ENCODE results near the gene RAPGEF4.
A peak's percentile ranks its signal among the peaks of the same experiment; 100 is the strongest.

The RAPGEF4 gene

GRCh38 chr2:172777431-172777830 lies 41.8 kb downstream of the RAPGEF4 start:
- no peak overlapping the region for H3K27ac ChIP-seq
- TF ChIP-seq, protein P1, sequence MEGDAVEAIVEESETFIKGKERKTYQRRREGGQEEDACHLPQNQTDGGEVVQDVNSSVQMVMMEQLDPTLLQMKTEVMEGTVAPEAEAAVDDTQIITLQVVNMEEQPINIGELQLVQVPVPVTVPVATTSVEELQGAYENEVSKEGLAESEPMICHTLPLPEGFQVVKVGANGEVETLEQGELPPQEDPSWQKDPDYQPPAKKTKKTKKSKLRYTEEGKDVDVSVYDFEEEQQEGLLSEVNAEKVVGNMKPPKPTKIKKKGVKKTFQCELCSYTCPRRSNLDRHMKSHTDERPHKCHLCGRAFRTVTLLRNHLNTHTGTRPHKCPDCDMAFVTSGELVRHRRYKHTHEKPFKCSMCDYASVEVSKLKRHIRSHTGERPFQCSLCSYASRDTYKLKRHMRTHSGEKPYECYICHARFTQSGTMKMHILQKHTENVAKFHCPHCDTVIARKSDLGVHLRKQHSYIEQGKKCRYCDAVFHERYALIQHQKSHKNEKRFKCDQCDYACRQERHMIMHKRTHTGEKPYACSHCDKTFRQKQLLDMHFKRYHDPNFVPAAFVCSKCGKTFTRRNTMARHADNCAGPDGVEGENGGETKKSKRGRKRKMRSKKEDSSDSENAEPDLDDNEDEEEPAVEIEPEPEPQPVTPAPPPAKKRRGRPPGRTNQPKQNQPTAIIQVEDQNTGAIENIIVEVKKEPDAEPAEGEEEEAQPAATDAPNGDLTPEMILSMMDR (conservative IDR thresholded peaks at IDR 0.05; ENCODE audit: low read depth), result no peak
- CTCF ChIA-PET, result interaction anchor here (0.7 kb wide), 1 partner anchor 208 kb away, joined by 4 read pairs; no protein-coding TSS in a partner anchor
- POLR2A ChIA-PET (ENCODE audit: low non-redundant PET), result no interaction called here
- DNase-seq (ENCODE audit: low spot score), result no peak

GRCh38 chr2:172782506-172783164 lies 47.0 kb downstream of the RAPGEF4 start:
- H3K27ac ChIP-seq, result peak overlapping the region; percentile 60; the same call in 1 of the 2 replicates
- POLR2A ChIA-PET (ENCODE audit: low non-redundant PET), result no interaction called here
- CTCF ChIA-PET, result interaction anchor here (0.5 kb wide), 1 partner anchor 890 kb away, joined by 4 read pairs; no protein-coding TSS in a partner anchor
- TF ChIP-seq, protein P1 (conservative IDR thresholded peaks at IDR 0.05; ENCODE audit: low read depth), result no peak
- peak; percentile 75 for DNase-seq (ENCODE audit: low spot score)

DNA sequence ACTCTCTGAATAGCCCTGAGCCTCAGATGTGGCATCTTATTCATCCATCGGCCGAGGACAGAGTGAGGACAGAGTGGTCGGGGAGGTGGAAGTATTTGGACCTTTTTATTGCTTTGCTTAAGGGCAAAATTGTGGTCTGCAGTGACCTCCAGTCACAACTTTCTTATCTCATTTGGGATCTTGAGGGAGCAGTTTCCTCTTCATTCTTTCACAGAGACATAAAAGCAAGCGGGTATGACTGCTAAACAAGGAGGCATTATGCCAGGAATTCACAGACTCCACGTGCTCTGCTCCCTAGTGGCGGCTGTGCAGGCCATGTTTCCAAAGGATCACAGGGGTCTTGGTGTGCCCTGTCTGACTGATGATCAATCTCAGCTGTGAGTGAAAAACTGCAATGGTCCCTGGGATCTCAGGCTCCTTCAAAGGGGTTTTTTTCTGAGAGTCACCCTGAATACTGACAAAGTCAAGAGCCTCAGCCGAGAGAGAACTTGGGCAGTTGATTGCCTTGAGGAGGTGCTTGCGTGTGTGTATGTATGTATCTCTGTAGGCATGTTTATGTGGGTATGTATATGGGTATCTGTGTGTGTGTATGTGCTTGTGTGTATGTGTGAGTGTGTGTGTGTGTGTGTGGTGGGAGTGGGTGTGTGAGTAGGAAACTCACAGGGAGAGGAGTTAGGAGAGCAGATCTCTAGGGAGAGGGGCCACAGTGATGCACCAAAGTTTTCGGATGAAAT lies 47.7 kb downstream of the RAPGEF4 start:
- ChIA-PET POLR2A (ENCODE audit: low non-redundant PET) (no interaction called here), CTCF (interaction anchor here (0.5 kb wide), 1 partner anchor 890 kb away, joined by 4 read pairs; no protein-coding TSS in a partner anchor)
- DNase-seq (ENCODE audit: low spot score), result peak; percentile 66
- TF ChIP-seq, protein P1 (conservative IDR thresholded peaks at IDR 0.05; ENCODE audit: low read depth), result no peak
- H3K27ac ChIP-seq, result peak overlapping the region; percentile 60

DNA sequence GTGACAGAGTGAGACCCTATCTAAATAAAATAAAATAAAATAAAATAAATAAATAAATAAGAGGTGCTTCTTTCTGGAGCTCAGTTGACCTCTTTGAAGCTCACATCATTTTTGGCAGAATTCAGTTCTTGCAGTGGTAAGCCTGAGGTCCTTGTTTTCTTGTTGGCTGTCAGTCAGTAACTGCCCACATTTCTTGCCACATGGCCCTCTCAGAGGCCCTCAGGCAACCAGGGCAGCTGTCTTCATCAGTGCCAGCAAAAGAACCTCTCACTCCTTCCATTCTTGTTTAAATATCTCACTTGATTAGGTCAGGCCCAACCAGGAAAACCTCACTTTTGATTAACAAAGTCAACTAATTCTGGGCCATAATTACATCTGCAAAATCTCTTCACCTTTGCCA lies 53.2 kb downstream of the RAPGEF4 start:
- DNase-seq (ENCODE audit: low spot score), result no peak
- H3K27ac ChIP-seq, result no peak overlapping the region
- CTCF ChIA-PET, result no interaction called here
- TF ChIP-seq, protein P1 (conservative IDR thresholded peaks at IDR 0.05; ENCODE audit: low read depth), result no peak
- POLR2A ChIA-PET (ENCODE audit: low non-redundant PET), result no interaction called here

DNA sequence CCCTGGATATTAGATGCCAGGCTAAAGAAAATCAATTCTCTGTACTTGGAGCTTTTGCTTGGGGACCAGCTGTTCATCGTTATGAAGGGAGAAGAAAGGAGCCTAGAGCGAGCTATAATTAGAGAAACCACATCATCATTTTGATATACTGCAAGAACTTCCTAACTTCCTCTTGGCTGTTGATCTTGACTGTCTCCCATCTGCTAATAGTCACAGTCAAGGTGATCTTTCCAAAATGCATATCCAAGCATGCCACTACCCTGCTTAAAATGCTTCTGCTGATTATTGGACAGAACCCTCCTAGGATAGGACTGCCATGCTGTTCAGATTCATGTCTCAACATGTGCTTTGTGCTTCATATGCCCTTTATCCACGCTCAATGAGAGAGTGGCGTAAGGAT lies 54.8 kb downstream of the RAPGEF4 start:
- no peak for DNase-seq (ENCODE audit: low spot score)
- no peak overlapping the region for H3K27ac ChIP-seq
- ChIA-PET CTCF (interaction anchor here (0.7 kb wide), 1 partner anchor 14 kb away, joined by 3 read pairs; no protein-coding TSS in a partner anchor), POLR2A (ENCODE audit: low non-redundant PET) (no interaction called here)
- TF ChIP-seq, protein P1 (conservative IDR thresholded peaks at IDR 0.05; ENCODE audit: low read depth), result no peak

DNA sequence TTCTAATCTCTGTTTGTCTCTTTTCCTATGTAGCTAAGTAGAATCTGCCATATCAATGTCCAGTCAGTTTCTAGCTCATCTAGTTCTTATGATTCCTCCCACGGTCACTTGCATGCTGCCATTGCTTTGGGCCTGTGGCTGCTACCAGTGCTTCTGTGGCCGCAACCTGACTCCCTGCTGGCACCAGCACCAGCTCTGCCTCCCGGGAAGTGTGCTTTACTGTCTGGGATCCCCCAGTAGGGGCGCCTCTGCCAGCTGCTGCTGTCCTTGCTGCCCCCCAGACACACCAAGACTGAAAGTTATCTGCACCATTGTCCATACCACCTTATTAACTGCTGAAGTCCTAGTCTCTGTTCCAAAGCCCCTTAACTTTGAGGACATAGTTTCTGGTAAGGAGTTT lies 56.3 kb downstream of the RAPGEF4 start:
- DNase-seq (ENCODE audit: low spot score), result no peak
- POLR2A ChIA-PET (ENCODE audit: low non-redundant PET), result no interaction called here
- TF ChIP-seq, protein P1 (conservative IDR thresholded peaks at IDR 0.05; ENCODE audit: low read depth), result no peak
- CTCF ChIA-PET, result no interaction called here
- H3K27ac ChIP-seq, result no peak overlapping the region
